ENCODE results near the gene CCDC57.
A peak's percentile ranks its signal among the peaks of the same experiment; 100 is the strongest.
"Not testable (repeated sequence)": the region's sequence is repeated elsewhere in the genome, so short reads cannot be mapped to it uniquely, and the experiment has no call there.

CCDC57 gene

GRCh38 chr17:82221341-82221902, 8.8 kb upstream of the CCDC57 start:
- no peak for FAIRE-seq

- FAIRE-seq, result no peak
Observed at GRCh38 chr17:82219753-82220709, 7.4 kb upstream of the CCDC57 start.

GRCh38 chr17:82219083-82219482, 6.4 kb upstream of the CCDC57 start:
- FAIRE-seq, result no peak

- FAIRE-seq, result no peak
Observed at GRCh38 chr17:82218349-82219075, 5.9 kb upstream of the CCDC57 start.

GRCh38 chr17:82217530-82218204, 5.0 kb upstream of the CCDC57 start:
- FAIRE-seq, result no peak

- no peak for FAIRE-seq
Observed at GRCh38 chr17:82217120-82217529, 4.5 kb upstream of the CCDC57 start.

- no peak for FAIRE-seq
Observed at GRCh38 chr17:82216301-82217119, 3.9 kb upstream of the CCDC57 start.

- FAIRE-seq, result no peak
Observed at GRCh38 chr17:82215972-82216300, 3.3 kb upstream of the CCDC57 start.

- FAIRE-seq, result no peak
Observed at GRCh38 chr17:82215095-82215971, 2.7 kb upstream of the CCDC57 start.

- no peak for FAIRE-seq
Observed at GRCh38 chr17:82214012-82214628, 1.5 kb upstream of the CCDC57 start.

- no peak for FAIRE-seq
Observed at GRCh38 chr17:82213251-82214011, 789 bp upstream of the CCDC57 start.

GRCh38 chr17:82210655-82211054, 2.0 kb downstream of the CCDC57 start:
- not testable (repeated sequence) for FAIRE-seq

- FAIRE-seq, result peak; percentile 3
Observed at GRCh38 chr17:82205720-82206508, 6.7 kb downstream of the CCDC57 start.

GRCh38 chr17:82204831-82205719, 7.6 kb downstream of the CCDC57 start:
- no peak for FAIRE-seq

GRCh38 chr17:82203920-82204319, 8.7 kb downstream of the CCDC57 start:
- no peak for FAIRE-seq

GRCh38 chr17:82202981-82203380, 9.7 kb downstream of the CCDC57 start:
- FAIRE-seq, result no peak

- no peak for FAIRE-seq
Observed at GRCh38 chr17:82201498-82201910, 11.1 kb downstream of the CCDC57 start.

Data from G401.6 (cell line).